LNCAP (cell line): Measurements from ENCODE around the gene ITIH2.

ENCODE experiments used
- CTCF ChIP-seq: fragments of 450-650 bp; IDR thresholded peaks from 2 replicates; pipeline ENCODE4 v1.5.1; 2017; ENCODE audit warnings: mild to moderate bottlenecking

ITIH2 gene

DNA sequence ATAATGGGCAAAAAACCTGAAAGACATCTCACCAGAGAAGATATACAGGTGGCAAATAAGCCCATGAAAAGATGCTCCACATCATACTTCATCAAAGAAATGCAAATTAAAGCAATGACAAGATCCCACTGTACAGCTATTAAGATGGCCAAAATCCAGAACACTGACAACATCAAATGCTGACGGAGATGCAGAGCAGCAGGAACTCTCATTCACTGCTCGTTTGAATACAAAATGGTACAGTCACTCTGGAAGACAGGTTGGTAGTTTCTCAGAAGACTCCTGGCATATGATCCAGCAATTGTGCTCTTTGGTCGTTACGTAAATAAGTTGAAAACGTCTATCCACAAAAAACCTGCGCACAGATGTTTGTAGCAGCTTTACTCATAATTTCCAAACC is 49.1 kb downstream of the ITIH2 start:
- TF ChIP-seq CTCF: no peak

DNA sequence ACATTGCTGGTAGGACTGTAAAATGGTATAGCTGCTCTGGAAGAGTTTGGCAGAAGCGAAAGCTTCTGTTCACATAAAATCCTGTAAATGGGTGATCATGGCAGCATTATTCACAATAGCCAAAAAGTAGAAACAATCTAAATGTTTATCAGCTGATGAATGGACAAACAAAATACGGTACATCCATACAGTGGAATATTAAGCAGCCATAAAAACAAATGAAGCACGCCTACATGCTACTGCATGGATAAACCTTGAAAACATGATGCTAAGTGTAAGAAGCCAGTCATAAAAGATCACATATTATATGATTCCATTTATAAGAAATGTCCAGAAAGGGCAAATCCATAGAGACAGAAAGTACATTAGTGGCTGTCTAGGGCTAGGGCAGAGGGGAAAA is 52.0 kb downstream of the ITIH2 start:
- TF ChIP-seq CTCF: no peak

- peak; percentile 79 for TF ChIP-seq CTCF
These were observed 53.4 kb downstream of the ITIH2 start for GRCh38 chr10:7756360-7756992.

- no peak for TF ChIP-seq CTCF
These were observed 60.8 kb downstream of the ITIH2 start for GRCh38 chr10:7763929-7764328.

- no peak for TF ChIP-seq CTCF
These were observed 63.1 kb downstream of the ITIH2 start for GRCh38 chr10:7766241-7766640.

- no peak for TF ChIP-seq CTCF
These were observed 64.1 kb downstream of the ITIH2 start for GRCh38 chr10:7767209-7767608.

GRCh38 chr10:7768417-7768816 is 65.3 kb downstream of the ITIH2 start:
- no peak for TF ChIP-seq CTCF
